ENCODE data around the gene MSI2.

MSI2 gene

DNA sequence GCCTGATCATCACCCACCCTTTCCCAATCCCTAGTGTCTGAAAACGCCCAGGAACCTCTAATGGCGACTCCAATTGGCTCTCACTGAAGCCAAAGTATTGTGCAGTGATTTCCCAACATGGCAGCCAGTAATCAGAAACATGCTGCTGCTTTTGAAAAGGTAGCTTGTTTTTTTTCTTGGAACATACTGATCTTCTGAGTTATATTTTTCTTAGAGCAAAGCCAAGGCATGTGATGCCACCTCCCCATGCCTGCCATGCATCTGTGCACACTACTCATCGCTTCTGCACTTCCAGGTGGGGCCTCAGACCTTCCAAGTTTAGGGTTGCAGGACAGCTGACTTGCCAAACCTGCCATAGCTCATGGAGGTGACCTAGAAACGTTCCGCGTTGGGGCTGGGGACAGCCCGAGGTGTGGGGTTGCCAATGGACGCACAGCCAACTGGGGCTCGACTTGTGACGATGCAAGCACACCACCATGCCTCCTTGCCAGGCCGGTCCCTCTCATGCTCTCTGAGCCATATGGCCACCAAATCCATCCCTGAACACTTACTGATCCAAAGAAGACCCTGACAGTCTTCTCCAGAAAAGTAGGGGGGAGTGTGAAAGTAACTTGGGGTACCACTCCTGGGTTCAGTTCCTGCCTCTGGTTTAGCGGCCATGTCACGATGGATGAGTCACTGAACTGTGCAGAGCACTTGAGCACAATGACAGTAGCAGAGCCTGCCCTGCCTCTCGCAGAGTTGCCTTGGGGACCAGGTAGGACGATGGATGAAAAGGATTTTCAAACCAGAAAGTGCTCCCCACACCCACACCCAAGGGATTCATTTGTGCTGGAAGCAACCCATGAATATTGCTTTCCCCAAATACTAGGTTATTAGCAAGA, 333.1 kb downstream of the MSI2 start:
- no peak for DNase-seq

DNA sequence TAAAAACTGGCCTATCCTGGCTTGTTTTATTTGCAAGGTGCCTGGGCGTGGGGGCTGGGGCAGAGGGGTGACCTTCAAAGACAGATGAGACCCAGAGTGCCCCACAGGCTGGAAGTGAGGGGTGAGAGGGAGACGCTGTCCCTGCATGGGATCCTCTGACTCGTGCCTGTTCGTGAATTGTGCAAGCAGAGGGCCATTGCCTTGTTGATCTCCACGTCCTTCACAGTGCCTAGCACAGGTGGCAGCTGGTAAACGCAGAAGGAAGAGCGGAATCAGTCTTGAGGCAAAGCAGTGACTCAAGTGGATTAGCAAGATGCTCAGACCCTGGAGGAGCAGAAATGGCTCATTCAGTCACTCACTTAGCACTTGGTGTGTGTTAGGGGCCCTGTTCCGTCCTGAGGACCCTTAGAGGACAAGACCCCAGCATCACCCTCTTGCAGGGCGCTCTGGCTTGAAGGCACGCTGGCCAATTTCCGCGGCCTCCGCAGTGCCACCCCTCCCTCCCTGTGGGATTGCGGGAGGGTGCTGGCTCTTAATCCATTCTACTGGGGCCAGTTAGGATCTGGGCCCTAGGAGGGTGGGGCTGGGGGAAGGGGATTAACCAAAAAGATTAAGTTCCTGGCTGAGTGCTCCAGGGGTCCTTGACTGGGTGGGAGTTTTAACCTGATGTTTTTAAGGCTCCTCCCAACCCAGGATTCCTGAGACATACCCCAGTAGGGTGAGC, 337.6 kb downstream of the MSI2 start:
- no peak for DNase-seq

DNA sequence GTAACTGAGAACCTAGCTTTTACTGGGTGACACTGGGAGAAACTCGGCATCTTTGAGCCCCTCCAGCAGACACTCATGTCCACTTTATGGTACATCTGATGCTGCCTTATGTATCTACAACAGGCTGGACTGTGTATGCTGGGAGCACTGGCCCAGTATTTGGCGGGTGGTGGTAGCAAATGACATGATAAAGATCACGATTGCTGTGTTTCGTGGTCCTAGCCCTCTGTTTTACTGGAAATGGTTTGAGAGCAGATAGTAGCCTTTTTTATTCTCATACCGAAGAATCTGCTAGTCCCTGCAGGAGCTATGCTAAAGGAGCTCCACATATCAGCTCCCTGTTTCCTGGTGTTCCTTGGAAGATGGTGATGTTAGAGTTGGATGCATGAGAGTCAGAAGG, 338.4 kb downstream of the MSI2 start:
- no peak for DNase-seq

GRCh38 chr17:57595426-57595825, 339.1 kb downstream of the MSI2 start:
- no peak for DNase-seq

DNA sequence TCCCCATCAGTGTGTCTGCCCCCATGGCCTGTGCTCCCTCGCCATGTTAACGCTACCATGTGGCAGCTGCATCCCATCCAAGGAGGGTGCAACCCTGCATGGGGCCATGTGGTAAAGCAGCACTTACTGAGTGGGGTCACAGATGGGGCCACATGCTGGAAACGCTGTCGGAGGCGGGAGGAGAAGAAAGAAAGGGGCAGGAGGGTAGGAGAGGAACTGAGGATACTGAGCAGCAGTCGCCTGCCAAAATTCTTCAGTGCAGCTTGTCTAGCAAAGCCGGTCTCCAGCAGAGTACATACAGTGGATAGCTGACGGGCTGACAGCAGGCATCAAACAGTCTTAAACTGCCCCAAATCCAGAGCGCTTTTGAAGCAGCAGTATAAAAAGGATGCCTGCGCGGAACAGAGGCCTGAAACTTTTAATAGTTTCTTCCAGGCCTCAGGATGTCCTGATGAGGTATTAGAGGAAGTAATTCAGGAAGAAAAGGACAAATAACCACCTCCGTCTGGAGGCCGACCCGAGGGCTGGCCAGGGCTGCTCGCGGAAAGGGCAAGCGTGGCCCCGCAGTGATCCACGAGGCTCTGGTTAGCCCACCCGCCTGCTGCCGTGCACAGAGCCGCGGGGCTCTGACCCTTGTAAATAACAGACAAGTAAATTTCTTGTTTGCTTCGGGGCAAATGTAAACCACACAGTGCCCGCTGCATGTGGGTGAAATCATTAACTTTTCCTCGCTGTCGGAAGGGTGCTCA, 339.8 kb downstream of the MSI2 start:
- DNase-seq: no peak

DNA sequence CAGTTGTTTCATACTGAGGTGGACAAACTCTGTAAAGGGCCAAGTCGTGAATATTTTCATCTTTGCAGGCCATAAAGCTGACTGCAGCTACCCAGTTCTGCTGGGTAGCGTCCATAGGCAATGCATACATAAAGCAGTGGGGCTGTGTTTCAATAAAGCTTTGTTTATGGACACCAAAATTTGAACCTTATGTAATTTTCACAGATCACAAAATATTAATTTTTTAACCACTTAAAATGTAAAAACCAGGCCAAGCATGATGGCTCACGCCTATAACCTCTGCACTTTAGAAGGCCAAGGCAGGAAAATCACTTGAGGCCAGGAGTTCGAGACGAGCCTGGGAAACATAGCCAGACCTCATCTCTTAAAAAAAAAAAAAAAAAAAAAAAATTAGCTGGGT, 340.8 kb downstream of the MSI2 start:
- no peak for DNase-seq

DNA sequence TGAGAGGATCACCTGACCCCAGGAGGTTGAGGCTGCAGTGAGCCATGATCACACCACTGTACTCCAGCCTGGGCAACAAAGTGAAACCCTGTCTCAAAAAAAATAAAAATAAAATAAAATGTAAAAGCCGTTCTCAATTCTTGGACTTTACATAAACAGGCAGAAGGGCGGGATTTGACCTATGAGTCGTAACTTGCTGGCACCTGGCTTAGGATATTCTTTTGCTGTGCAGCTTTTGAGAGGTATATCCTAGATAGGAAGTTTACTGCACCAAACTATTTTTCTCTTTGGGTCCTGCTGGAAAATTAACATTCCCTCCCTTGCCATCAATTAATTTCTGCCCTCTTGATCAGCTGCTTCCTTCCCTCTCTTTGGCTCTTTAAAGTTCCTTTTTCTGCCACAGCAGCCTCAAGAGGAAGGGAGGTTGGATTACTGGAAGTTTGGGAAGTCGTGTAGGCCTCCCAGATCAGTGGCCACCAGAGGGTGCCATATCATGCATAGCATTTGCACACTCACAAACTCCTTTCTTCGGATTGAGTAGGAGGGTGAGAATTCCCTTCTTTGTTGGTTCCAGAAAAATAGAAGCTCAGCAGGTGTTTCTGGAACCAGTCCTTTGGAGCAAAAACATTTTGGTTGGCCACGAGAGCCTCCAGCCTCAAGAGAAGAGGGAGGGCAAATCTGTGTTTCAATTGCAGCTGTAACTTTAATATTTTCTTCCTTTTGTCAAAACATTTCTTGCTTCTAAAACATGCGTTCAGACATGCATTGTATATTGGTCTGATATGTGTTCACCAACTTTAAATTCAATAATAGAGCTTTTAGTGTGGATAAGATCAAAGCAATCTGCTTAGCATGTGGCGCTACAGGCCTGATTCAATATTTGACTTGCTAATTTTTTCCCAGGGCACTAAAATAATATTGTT, 341.5 kb downstream of the MSI2 start:
- DNase-seq: no peak

DNA sequence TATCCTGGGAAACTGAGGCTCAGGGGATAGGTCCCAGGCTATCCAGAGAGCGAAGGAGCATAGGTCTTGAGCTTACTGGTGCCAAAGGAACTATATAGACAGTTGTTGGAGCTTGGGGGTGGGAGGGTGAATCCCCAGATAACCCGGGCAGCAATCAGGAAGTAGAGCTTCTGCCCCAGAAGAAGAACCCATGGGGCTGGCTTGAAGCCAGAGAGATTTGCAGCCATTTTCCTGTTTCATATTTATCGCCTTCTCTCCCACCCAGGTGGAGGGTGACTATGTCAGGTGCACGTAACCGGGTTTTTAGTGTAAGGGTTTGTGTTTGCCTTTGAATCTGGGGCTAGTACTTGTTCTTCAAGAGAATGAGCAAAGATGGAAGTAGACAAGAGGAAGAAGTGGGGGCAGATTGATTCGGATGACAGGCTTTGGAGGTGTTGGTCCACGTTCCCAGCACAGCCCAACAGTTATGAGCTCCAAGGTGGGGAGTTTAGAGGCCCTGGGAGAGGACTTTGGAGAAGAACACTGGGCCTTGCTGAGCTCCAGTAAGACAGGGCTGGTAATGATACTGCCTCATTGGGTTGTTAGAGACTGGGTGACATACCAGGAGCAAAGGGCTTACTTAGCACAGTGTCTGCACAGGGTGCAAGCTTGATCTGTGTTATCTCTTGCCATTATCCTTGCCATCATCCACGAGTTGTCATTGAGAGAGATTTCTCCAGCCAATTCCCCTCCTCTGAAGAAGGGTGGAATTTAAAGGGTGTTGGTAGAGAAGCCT, 343.1 kb downstream of the MSI2 start:
- peak; percentile 29 for DNase-seq

GRCh38 chr17:57600074-57600473, 343.8 kb downstream of the MSI2 start:
- peak; percentile 43 for DNase-seq

- DNase-seq: no peak
These were observed 344.9 kb downstream of the MSI2 start for GRCh38 chr17:57601143-57601735.

- no peak for DNase-seq
These were observed 346.6 kb downstream of the MSI2 start for GRCh38 chr17:57602896-57603295.

- no peak for DNase-seq
These were observed 347.2 kb downstream of the MSI2 start for GRCh38 chr17:57603546-57603945.

DNA sequence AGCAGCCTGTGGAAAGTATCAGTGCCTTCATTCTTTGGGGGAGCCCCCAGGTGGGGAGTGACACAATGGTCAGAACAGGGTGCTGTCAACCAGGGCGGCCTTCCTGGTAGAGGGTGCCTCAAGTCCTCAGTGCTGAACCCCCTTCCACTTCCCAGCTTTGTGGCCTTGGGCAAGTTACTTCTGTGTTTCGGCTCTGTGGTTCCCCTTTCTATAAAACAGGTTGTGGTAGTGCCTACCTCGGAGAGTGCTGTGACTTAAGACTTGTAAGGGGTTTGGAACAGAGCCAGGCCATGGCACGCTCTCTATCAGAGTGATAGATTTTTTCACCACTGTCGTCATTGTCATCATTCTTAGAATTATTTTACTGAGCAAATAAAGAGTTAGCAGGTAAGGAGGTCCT, 347.7 kb downstream of the MSI2 start:
- DNase-seq: peak; percentile 68

DNA sequence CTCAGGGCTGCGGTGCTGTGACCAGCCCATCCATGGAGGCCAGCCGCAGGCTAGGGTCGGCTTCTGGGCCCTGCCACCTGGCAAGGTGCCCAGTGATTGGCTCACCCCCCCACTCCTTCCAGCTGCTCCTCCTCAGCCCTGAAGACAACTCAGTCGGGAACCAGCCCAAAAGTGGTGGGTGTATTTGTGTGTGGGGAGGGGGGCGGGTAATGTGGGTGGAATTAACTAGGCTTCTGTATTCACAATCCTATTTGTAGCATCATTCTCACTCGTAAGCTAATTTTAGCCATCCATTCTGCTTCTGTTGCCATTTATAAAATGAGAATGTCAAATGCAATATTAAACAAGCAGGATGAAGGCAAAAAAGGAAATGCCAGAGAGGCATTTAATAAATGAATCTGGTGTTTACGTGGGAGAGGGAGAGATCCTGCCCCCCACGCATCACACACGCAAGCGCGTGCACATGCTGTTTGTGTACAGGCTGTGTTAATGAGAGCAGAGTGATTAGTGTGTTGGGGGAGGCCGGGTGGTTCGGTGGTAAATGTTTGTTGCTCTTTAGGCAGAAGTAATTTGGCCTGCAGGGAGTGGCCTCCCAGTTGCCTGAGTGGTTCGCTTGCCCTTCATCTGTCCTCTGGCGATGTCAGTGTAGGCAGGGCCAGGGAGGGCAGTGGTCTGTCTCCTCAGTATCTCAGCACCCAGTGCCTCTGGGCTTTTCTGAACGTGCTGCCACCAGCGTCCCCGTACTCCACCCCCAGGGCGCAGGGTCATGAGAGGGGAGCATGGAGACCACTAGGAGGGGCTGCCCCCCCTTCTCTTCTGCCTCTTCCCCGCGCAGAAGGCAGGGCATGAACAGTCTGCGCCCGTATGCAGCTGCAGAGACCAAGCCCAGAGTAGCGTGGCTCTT, 348.7 kb downstream of the MSI2 start:
- no peak for DNase-seq

DNA sequence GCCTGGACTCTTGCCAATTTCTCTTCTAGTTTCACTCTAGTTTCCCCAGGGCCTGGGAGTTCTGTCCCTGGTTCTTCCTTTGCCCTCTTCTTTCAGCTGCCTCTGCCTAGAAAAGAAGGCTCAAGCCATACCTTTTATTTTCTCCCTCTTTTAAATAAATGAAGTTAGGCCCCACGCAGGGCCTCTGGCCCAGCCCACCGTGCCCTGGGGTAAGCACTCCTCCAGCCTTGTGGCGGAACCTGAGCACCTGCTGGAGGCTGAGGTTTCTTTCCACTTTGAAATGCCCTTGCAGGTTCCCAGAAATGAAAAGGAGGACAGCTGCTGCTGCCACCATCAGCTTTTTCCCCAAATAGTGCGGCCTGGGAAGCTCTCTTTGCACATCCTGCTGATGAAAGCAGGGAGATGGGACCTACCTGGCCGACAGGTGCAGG, 349.4 kb downstream of the MSI2 start:
- DNase-seq: peak; percentile 35

DNA sequence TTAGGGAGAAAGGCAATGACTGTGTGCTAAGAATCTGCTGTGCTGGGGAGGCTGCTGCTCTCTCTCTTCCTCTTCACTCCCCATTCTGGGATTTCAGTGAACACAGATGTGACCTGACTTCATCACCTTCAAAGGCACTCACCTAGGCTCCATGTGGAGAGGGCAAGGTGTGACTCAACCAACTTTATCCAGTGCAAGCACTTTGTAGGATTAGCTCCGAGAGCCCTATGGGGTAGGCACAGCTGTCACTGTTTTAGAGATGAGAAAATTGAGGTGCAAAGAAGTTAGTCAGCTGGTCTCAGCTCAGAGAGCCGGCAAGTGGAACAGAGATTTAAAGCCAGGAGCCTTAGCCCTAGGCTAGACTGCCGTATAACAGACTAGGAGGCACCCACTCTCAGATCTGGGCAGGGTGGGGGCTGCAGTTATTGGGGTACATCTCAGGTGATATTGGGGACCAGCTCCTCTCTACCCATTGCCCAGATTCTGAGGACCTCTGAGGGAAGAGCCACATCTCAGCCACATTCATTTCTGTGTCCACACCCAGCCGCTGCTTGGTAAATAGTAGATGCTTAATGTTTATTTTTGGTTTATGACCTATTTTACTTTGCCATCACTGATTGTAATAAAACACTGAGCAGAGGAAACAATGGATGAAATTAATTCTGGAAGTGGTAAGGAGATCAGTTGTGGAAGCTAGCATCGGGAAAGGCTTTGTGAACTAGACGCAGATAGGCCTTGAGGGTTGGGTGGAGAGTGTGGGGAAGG, 350.0 kb downstream of the MSI2 start:
- DNase-seq: no peak

DNA sequence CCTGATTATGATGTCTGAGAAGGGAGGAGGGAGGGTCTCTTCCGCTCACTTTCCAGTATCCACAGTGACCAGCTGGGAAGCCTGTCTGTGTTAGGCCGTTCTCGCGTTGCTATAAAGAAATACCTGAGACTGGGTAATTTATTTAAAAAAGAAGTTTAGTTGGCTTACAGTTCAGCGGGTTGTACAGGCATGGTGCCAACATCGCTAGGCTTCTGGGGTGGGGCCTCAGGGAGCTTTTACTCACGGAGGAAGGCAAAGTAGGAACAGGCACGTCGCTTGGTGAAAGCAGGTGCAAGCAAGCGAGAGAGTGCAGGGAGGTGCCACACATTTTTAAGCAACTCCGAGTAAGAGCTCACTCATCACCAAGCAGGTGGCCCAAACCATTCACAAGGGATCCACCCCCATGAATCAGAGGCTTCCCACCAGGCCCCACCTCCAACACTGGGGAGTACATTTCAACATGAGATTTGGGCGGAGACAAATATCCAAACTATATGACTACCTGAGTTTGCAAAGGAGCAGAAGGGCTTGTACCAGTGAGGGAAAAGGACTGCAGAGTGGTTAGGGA, 351.3 kb downstream of the MSI2 start:
- DNase-seq: no peak

DNA sequence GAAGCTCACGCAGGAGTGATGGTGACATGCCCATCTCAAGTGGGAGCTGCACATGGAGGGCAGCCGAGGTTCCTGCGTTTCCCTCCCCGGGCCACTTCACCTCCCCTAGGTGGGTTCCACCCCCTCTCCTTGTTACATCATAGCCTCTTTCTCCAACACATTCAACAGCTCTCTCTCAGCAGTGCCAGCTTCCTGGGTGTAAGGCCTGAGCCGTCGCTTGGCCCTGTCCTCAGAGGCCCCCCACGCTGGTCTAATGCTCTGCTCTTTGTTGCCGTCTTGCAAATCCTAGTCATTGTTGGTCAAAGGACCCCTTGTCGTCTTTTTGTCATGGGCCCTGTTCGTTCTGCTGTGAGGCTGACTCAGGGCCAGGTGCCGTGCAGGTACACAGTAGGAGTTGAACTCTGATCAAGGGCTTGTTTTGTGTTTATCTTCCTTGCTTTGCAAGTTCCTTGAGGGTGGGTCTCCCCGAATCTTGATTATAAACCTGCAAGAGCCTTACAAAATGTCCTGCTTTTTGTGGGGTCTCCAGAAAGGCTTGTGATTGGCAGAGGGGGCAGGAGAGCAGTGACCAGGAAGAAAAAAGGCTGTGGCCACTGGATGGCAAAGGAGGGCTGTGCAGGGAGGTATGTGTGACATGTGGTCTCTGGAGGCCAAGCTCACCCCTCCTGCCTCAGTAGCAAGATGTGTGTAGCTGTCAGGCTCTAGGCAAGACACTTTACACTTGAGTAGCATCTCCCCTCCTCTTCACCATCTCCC, 352.2 kb downstream of the MSI2 start:
- DNase-seq: no peak
